MM.1S (cell line): Measurements from ENCODE around the gene ADCY5.

ENCODE experiments used
- DNase-seq: peaks from one replicate; pipeline ENCODE4 v3.0.0-alpha.2; 2015
- H2AFZ ChIP-seq: fragments of 300-600 bp; sonication (generic); 2 replicates; pipeline ENCODE4 v1.6.0; 2016; ENCODE audit warnings: antibody characterized with exemption, low read length
- H3F3A ChIP-seq: fragments of 300-600 bp; sonication (generic); 2 replicates; pipeline ENCODE4 v1.6.1; 2016; ENCODE audit warnings: mild to moderate bottlenecking, antibody characterized with exemption, low read length, moderate library complexity, mixed read lengths; ENCODE audit not compliant: insufficient read depth
- H3K27ac ChIP-seq: fragments of 300-600 bp; sonication (generic); 2 replicates; pipeline ENCODE4 v1.5.1; 2016; ENCODE audit warnings: mild to moderate bottlenecking, low read length
- H3K27me3 ChIP-seq: fragments of 300-600 bp; sonication (generic); replicated peaks from 2 replicates; pipeline ENCODE4 v1.6.0; 2016; ENCODE audit warnings: low read length; ENCODE audit not compliant: insufficient read depth
- H3K36me3 ChIP-seq: fragments of 300-600 bp; sonication (generic); replicated peaks from 2 replicates; pipeline ENCODE4 v1.6.1; 2016; ENCODE audit warnings: mild to moderate bottlenecking, low read length, mixed read lengths; ENCODE audit not compliant: insufficient read depth
- H3K4me1 ChIP-seq: fragments of 300-600 bp; sonication (generic); 2 replicates; pipeline ENCODE4 v1.6.1; 2016; ENCODE audit warnings: low read length, mixed read lengths
- H3K4me2 ChIP-seq: fragments of 300-600 bp; sonication (generic); 2 replicates; pipeline ENCODE4 v1.6.0; 2016; ENCODE audit warnings: low read depth, low read length
- H3K4me3 ChIP-seq: fragments of 300-600 bp; sonication (generic); 2 replicates; pipeline ENCODE4 v1.5.1; 2016; ENCODE audit warnings: low read length, mixed read lengths
- H3K79me2 ChIP-seq: fragments of 300-600 bp; sonication (generic); 2 replicates; pipeline ENCODE4 v1.6.1; 2016; ENCODE audit warnings: mixed run types, low read length, mixed read lengths
- H3K9ac ChIP-seq: fragments of 300-600 bp; sonication (generic); 2 replicates; pipeline ENCODE4 v1.6.1; 2016; ENCODE audit warnings: low read length, mixed read lengths
- H3K9me2 ChIP-seq: fragments of 300-600 bp; sonication (generic); replicated peaks from 2 replicates; pipeline ENCODE4 v1.6.1; 2016; ENCODE audit warnings: mild to moderate bottlenecking, low read length, mixed read lengths; ENCODE audit not compliant: insufficient read depth
- H3K9me3 ChIP-seq: fragments of 300-600 bp; sonication (generic); replicated peaks from 2 replicates; pipeline ENCODE4 v1.6.1; 2016; ENCODE audit warnings: mild to moderate bottlenecking, low read length, mixed read lengths; ENCODE audit not compliant: insufficient read depth
- H4K20me1 ChIP-seq: fragments of 300-600 bp; sonication (generic); 2 replicates; pipeline ENCODE4 v1.6.1; 2016; ENCODE audit warnings: mild to moderate bottlenecking, low read length, moderate library complexity, mixed read lengths; ENCODE audit not compliant: insufficient read depth
- EZH2 ChIP-seq: fragments of 300-600 bp; sonication (generic); optimal IDR thresholded peaks from 2 replicates; pipeline ENCODE3; 2017; ENCODE audit warnings: low read depth, mild to moderate bottlenecking, antibody characterized with exemption, low read length, mixed read lengths
- EZH2phosphoT487 ChIP-seq: fragments of 300-600 bp; sonication (generic); IDR thresholded peaks from 2 replicates; pipeline ENCODE4 v1.6.1; 2018; ENCODE audit warnings: antibody characterized with exemption, low read length
- TF ChIP-seq, protein P1 (sequence below): fragments of 300-600 bp; sonication (generic); IDR thresholded peaks from 2 replicates; pipeline ENCODE4 v1.5.1; 2016; ENCODE audit warnings: antibody characterized with exemption, low read length, mixed read lengths

Gene ADCY5

DNA sequence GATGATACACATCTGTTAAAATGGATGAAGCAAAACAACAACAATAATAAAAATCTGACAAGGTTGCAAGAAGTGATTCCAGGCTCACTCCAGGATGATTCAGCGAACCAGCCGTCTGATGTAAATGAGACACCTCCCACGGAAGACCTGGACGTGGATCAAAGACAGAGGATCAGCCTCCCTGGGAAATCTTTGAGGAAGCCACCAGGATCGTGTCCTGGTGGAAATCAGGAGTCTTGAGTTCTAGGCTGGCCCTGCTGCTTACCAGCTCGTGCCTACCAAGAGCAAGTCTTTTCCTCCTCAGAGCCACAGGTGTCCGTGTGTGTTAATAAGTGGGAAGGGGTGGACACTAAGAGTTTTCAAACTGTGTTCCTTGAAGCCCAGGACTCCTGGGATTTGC lies 15.3 kb upstream of the ADCY5 start:
- H3K79me2 ChIP-seq: no peaks in the 10 kb centered on the region
- H3K9me2 ChIP-seq: no peaks in the 10 kb centered on the region
- no peak overlapping the region for H3K9ac ChIP-seq
- H3F3A ChIP-seq: no peaks in the 10 kb centered on the region
- no peak for TF ChIP-seq EZH2
- TF ChIP-seq, protein P1, sequence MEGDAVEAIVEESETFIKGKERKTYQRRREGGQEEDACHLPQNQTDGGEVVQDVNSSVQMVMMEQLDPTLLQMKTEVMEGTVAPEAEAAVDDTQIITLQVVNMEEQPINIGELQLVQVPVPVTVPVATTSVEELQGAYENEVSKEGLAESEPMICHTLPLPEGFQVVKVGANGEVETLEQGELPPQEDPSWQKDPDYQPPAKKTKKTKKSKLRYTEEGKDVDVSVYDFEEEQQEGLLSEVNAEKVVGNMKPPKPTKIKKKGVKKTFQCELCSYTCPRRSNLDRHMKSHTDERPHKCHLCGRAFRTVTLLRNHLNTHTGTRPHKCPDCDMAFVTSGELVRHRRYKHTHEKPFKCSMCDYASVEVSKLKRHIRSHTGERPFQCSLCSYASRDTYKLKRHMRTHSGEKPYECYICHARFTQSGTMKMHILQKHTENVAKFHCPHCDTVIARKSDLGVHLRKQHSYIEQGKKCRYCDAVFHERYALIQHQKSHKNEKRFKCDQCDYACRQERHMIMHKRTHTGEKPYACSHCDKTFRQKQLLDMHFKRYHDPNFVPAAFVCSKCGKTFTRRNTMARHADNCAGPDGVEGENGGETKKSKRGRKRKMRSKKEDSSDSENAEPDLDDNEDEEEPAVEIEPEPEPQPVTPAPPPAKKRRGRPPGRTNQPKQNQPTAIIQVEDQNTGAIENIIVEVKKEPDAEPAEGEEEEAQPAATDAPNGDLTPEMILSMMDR: no peak
- no peak for TF ChIP-seq EZH2phosphoT487
- no peaks in the 10 kb centered on the region for H3K27me3 ChIP-seq
- H3K36me3 ChIP-seq: no peaks in the 10 kb centered on the region
- no peaks in the 10 kb centered on the region for H3K9me3 ChIP-seq
- no peak overlapping the region for H3K27ac ChIP-seq
- H2AFZ ChIP-seq: no peak overlapping the region
- no peaks in the 10 kb centered on the region for H4K20me1 ChIP-seq
- DNase-seq: no peak
- no peak overlapping the region for H3K4me2 ChIP-seq
- no peak overlapping the region for H3K4me3 ChIP-seq
- H3K4me1 ChIP-seq: 0 out of 2 replicates have a peak, but pooled peaks cover 3% of the 10 kb centered on the region

DNA sequence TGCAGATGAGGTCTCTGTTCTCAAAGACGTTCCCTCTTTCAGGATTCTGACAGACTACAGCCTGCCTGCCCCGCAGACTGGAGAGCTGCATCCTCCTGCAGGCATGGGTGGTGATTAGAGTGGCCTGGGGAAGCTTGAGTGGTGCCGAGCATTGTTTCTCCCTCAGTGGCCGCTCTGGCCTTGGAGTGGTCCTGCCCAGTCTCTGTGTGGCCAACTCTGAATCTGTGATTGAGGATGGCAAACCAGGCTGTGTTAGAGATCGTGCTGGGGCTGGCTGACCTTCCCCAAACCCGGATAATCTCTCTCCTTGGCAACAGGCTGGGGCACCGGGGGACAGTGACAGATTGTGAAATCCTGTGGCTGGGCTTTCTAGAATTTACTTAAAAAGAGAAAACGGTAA lies 11.0 kb upstream of the ADCY5 start:
- no peak overlapping the region for H3K9ac ChIP-seq
- H4K20me1 ChIP-seq: no peaks in the 10 kb centered on the region
- H3K4me2 ChIP-seq: no peak overlapping the region
- no peaks in the 10 kb centered on the region for H3F3A ChIP-seq
- H2AFZ ChIP-seq: no peak overlapping the region
- TF ChIP-seq, protein P1: no peak
- TF ChIP-seq EZH2 (no peak), EZH2phosphoT487 (no peak)
- no peaks in the 10 kb centered on the region for H3K27me3 ChIP-seq
- no peak overlapping the region for H3K4me3 ChIP-seq
- no peaks in the 10 kb centered on the region for H3K9me2 ChIP-seq
- no peaks in the 10 kb centered on the region for H3K79me2 ChIP-seq
- no peaks in the 10 kb centered on the region for H3K9me3 ChIP-seq
- H3K36me3 ChIP-seq: no peaks in the 10 kb centered on the region
- 0 out of 2 replicates have a peak, but pooled peaks cover 3% of the 10 kb centered on the region for H3K4me1 ChIP-seq
- DNase-seq: no peak
- H3K27ac ChIP-seq: no peak overlapping the region

DNA sequence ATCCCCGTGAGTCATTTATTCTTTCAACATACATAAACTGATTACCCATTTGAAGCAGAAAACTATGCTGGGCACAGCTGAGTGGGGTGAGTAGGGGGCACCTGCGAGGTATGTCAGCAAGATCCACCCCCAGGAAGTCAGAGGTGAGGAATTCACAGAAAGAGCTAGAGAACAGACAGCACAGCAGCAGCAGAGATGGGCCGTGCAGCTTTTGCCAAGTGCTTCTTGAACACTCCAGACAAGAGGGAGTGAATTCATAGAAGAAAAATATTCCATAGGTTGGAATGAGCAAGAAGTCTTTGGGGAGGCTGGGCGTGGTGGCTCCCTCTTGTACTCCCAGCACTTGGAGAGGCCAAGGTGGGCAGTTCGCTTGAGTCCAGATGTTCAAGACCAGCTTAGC lies 9.4 kb upstream of the ADCY5 start:
- Histone ChIP-seq H3K36me3 (no peaks in the 10 kb centered on the region), H3K9ac (no peak overlapping the region), H3K4me2 (no peak overlapping the region), H3K79me2 (no peaks in the 10 kb centered on the region), H3K9me3 (no peaks in the 10 kb centered on the region), H3K27ac (no peak overlapping the region), H4K20me1 (no peaks in the 10 kb centered on the region), H3K4me1 (no peaks in the 10 kb centered on the region), H3K4me3 (no peak overlapping the region), H3K27me3 (no peaks in the 10 kb centered on the region), H3K9me2 (no peaks in the 10 kb centered on the region), H2AFZ (no peak overlapping the region), H3F3A (no peaks in the 10 kb centered on the region)
- DNase-seq: no peak
- TF ChIP-seq EZH2phosphoT487 (no peak), EZH2 (no peak)
- TF ChIP-seq, protein P1: no peak
